DMS79 (cell line): ENCODE data around the gene THOP1.

Source experiments
- DNase-seq: peaks from one replicate; lab custom pipeline; 2025; lab: John Stamatoyannopoulos, UW

THOP1 gene

GRCh38 chr19:2785244-2785997 lies at the start of gene THOP1:
Gene THOP1, plus strand, starts transcription at chr19:2785503. Its CDS starts 160 bp downstream, at chr19:2785663.
- DNase-seq, result peak; percentile 95

GRCh38 chr19:2736550-2737190 lies 48.6 kb upstream of the THOP1 start:
- DNase-seq, result no peak

GRCh38 chr19:2739602-2740313 lies 45.5 kb upstream of the THOP1 start, which contains the start of gene SLC39A3:
Gene SLC39A3, minus strand, starts transcription at chr19:2740017. Its CDS starts 2,760 bp downstream, at chr19:2737257.
- peak; percentile 89 for DNase-seq

- no peak for DNase-seq
Observed at GRCh38 chr19:2740314-2740656, 45.0 kb upstream of the THOP1 start.

GRCh38 chr19:2743099-2743498 lies 42.2 kb upstream of the THOP1 start:
- DNase-seq, result no peak

GRCh38 chr19:2744113-2744512 lies 41.2 kb upstream of the THOP1 start:
- DNase-seq, result no peak

GRCh38 chr19:2747349-2747748 lies 38.0 kb upstream of the THOP1 start:
- no peak for DNase-seq

- no peak for DNase-seq
Observed at GRCh38 chr19:2750808-2751437, 34.4 kb upstream of the THOP1 start.

- DNase-seq, result no peak
Observed at GRCh38 chr19:2751438-2751830, 33.9 kb upstream of the THOP1 start.

GRCh38 chr19:2754659-2755447 lies 30.4 kb upstream of the THOP1 start:
- no peak for DNase-seq

GRCh38 chr19:2755448-2755705 lies 29.9 kb upstream of the THOP1 start:
- no peak for DNase-seq

GRCh38 chr19:2755811-2756210 lies 29.5 kb upstream of the THOP1 start:
- no peak for DNase-seq

GRCh38 chr19:2756477-2756876 lies 28.8 kb upstream of the THOP1 start:
- DNase-seq, result no peak

GRCh38 chr19:2756921-2757881 lies 28.1 kb upstream of the THOP1 start:
- DNase-seq, result no peak

GRCh38 chr19:2758601-2759313 lies 26.5 kb upstream of the THOP1 start:
- no peak for DNase-seq

- DNase-seq, result no peak
Observed at GRCh38 chr19:2759362-2759761, 25.9 kb upstream of the THOP1 start.

GRCh38 chr19:2759965-2760364 lies 25.3 kb upstream of the THOP1 start:
- DNase-seq, result no peak

GRCh38 chr19:2761309-2761677 lies 24.0 kb upstream of the THOP1 start:
- DNase-seq, result no peak

- no peak for DNase-seq
Observed at GRCh38 chr19:2761876-2762782, 23.2 kb upstream of the THOP1 start.
